Liver (tissue), 3 donors: ENCODE measurements around the gene VPS26B.

Experiments
- EGR1 ChIP-seq, 2 donors: IDR thresholded peaks; 2 replicates each; pipeline ENCODE4 v1.6.1; 2016 to 2018; ENCODE audit warnings: antibody characterized with exemption in 2 of 2, low read depth in 2 of 2
- FOXA1 ChIP-seq: IDR thresholded peaks from 2 replicates; pipeline ENCODE4 v1.6.1; 2016; ENCODE audit warnings: antibody characterized with exemption
- FOXA2 ChIP-seq: IDR thresholded peaks from 2 replicates; pipeline ENCODE4 v1.6.1; 2016; ENCODE audit warnings: antibody characterized with exemption
- JUND ChIP-seq, 2 donors: IDR thresholded peaks; 2 replicates each; pipeline ENCODE4 v1.6.1; 2016; ENCODE audit warnings: antibody characterized with exemption in 2 of 2
- RAD21 ChIP-seq, 2 donors: IDR thresholded peaks; 2 replicates each; pipeline ENCODE4 v1.6.1; 2016; ENCODE audit warnings: antibody characterized with exemption in 2 of 2, mild to moderate bottlenecking in 2 of 2
- RXRA ChIP-seq, 2 donors: IDR thresholded peaks; 2 replicates each; pipeline ENCODE4 v1.6.1; 2017 to 2018; ENCODE audit warnings: antibody characterized with exemption in 2 of 2, mild to moderate bottlenecking in 1 of 2
- SP1 ChIP-seq: IDR thresholded peaks from 2 replicates; pipeline ENCODE4 v1.6.1; 2018; ENCODE audit warnings: antibody characterized with exemption, mild to moderate bottlenecking
- TAF1 ChIP-seq: conservative IDR thresholded peaks from 2 replicates; pipeline ENCODE4 v1.6.1; 2016; ENCODE audit warnings: antibody characterized with exemption, mild to moderate bottlenecking
- YY1 ChIP-seq: IDR thresholded peaks from 2 replicates; pipeline ENCODE4 v1.6.1; 2016; ENCODE audit warnings: antibody characterized with exemption, mild to moderate bottlenecking
- TF ChIP-seq, protein P1 (sequence below): fragments of 150-350 bp; IDR thresholded peaks from 2 replicates; pipeline ENCODE4 v1.5.1; 2017; ENCODE audit warnings: improper control_type of control experiment, low read depth, low read length; ENCODE audit not compliant: missing input control
- TF ChIP-seq, protein P2 (sequence below): IDR thresholded peaks from 2 replicates; pipeline ENCODE4 v1.6.1; 2016; ENCODE audit warnings: antibody characterized with exemption, mild to moderate bottlenecking
- TF ChIP-seq, protein P3 (sequence below): IDR thresholded peaks from 2 replicates; pipeline ENCODE4 v1.6.1; 2016; ENCODE audit warnings: antibody characterized with exemption
- TF ChIP-seq, protein P4 (sequence below): IDR thresholded peaks from 2 replicates; pipeline ENCODE4 v1.6.1; 2016; ENCODE audit warnings: antibody characterized with exemption
- TF ChIP-seq, protein P5 (sequence below): IDR thresholded peaks from 2 replicates; pipeline ENCODE4 v1.6.1; 2016; ENCODE audit warnings: antibody characterized with exemption
- donor health status: healthy.
- donor health status: healthy.

DNA sequence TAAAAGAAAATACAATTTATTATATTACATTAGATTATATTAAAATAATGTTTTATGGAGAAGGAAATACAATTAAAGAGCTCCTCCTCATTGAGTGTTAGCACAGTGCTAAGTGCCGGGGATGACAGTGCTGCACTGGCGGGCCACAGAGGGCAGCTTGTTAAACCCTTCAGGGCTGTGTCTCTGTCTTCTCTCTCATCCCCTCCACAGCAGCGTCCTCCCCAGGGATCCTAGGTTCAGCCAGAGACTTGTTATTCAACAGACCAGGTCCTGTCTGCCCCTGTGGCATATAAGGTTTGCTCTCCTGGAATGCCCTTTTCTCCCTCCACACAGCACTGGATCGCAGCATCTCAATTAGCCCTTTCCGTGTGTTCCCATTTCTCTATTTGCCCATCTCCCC, 14.5 kb downstream of the VPS26B start:
- TF ChIP-seq, protein P1, sequence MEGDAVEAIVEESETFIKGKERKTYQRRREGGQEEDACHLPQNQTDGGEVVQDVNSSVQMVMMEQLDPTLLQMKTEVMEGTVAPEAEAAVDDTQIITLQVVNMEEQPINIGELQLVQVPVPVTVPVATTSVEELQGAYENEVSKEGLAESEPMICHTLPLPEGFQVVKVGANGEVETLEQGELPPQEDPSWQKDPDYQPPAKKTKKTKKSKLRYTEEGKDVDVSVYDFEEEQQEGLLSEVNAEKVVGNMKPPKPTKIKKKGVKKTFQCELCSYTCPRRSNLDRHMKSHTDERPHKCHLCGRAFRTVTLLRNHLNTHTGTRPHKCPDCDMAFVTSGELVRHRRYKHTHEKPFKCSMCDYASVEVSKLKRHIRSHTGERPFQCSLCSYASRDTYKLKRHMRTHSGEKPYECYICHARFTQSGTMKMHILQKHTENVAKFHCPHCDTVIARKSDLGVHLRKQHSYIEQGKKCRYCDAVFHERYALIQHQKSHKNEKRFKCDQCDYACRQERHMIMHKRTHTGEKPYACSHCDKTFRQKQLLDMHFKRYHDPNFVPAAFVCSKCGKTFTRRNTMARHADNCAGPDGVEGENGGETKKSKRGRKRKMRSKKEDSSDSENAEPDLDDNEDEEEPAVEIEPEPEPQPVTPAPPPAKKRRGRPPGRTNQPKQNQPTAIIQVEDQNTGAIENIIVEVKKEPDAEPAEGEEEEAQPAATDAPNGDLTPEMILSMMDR, result no peak
- TF ChIP-seq, protein P2, sequence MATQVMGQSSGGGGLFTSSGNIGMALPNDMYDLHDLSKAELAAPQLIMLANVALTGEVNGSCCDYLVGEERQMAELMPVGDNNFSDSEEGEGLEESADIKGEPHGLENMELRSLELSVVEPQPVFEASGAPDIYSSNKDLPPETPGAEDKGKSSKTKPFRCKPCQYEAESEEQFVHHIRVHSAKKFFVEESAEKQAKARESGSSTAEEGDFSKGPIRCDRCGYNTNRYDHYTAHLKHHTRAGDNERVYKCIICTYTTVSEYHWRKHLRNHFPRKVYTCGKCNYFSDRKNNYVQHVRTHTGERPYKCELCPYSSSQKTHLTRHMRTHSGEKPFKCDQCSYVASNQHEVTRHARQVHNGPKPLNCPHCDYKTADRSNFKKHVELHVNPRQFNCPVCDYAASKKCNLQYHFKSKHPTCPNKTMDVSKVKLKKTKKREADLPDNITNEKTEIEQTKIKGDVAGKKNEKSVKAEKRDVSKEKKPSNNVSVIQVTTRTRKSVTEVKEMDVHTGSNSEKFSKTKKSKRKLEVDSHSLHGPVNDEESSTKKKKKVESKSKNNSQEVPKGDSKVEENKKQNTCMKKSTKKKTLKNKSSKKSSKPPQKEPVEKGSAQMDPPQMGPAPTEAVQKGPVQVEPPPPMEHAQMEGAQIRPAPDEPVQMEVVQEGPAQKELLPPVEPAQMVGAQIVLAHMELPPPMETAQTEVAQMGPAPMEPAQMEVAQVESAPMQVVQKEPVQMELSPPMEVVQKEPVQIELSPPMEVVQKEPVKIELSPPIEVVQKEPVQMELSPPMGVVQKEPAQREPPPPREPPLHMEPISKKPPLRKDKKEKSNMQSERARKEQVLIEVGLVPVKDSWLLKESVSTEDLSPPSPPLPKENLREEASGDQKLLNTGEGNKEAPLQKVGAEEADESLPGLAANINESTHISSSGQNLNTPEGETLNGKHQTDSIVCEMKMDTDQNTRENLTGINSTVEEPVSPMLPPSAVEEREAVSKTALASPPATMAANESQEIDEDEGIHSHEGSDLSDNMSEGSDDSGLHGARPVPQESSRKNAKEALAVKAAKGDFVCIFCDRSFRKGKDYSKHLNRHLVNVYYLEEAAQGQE, result no peak
- no peak for TF ChIP-seq TAF1
- no peak for TF ChIP-seq FOXA2
- TF ChIP-seq, protein P3, sequence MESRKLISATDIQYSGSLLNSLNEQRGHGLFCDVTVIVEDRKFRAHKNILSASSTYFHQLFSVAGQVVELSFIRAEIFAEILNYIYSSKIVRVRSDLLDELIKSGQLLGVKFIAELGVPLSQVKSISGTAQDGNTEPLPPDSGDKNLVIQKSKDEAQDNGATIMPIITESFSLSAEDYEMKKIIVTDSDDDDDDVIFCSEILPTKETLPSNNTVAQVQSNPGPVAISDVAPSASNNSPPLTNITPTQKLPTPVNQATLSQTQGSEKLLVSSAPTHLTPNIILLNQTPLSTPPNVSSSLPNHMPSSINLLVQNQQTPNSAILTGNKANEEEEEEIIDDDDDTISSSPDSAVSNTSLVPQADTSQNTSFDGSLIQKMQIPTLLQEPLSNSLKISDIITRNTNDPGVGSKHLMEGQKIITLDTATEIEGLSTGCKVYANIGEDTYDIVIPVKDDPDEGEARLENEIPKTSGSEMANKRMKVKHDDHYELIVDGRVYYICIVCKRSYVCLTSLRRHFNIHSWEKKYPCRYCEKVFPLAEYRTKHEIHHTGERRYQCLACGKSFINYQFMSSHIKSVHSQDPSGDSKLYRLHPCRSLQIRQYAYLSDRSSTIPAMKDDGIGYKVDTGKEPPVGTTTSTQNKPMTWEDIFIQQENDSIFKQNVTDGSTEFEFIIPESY, result no peak
- TF ChIP-seq YY1, result no peak
- TF ChIP-seq, protein P4, sequence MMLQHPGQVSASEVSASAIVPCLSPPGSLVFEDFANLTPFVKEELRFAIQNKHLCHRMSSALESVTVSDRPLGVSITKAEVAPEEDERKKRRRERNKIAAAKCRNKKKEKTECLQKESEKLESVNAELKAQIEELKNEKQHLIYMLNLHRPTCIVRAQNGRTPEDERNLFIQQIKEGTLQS, result no peak
- no peak for TF ChIP-seq FOXA1
- TF ChIP-seq JUND (IDR thresholded peaks at IDR 0.05), result no peak
- TF ChIP-seq, protein P5, sequence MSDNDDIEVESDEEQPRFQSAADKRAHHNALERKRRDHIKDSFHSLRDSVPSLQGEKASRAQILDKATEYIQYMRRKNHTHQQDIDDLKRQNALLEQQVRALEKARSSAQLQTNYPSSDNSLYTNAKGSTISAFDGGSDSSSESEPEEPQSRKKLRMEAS, result no peak
- TF ChIP-seq SP1, result no peak
- TF ChIP-seq EGR1 (IDR thresholded peaks at IDR 0.05; ENCODE audit: low read depth in 2 of 2), result no peak
- TF ChIP-seq RAD21 (IDR thresholded peaks at IDR 0.05), result no peak
- TF ChIP-seq RXRA (IDR thresholded peaks at IDR 0.05), result no peak
